ENCODE measurements around the gene ADM.

ADM gene

GRCh38 chr11:10310301-10310841, 5.5 kb downstream of the ADM start:
- DNase-seq (ENCODE audit: low read depth): peak; percentile 83

GRCh38 chr11:10311802-10312201, 6.9 kb downstream of the ADM start:
- no peak for DNase-seq (ENCODE audit: low read depth)

GRCh38 chr11:10314199-10315072, 9.6 kb downstream of the ADM start:
- DNase-seq (ENCODE audit: low read depth): no peak

- no peak for DNase-seq (ENCODE audit: low read depth)
Measured at GRCh38 chr11:10315083-10315482, 10.2 kb downstream of the ADM start.

- no peak for DNase-seq (ENCODE audit: low read depth)
Measured at GRCh38 chr11:10317151-10317755, 12.4 kb downstream of the ADM start.

- DNase-seq (ENCODE audit: low read depth): no peak
Measured at GRCh38 chr11:10317776-10318526, 13.1 kb downstream of the ADM start.

GRCh38 chr11:10318527-10318802, 13.6 kb downstream of the ADM start:
- no peak for DNase-seq (ENCODE audit: low read depth)

GRCh38 chr11:10319702-10320558, 15.1 kb downstream of the ADM start:
- DNase-seq (ENCODE audit: low read depth): no peak

- DNase-seq (ENCODE audit: low read depth): no peak
Measured at GRCh38 chr11:10320736-10321465, 16.0 kb downstream of the ADM start.

- no peak for DNase-seq (ENCODE audit: low read depth)
Measured at GRCh38 chr11:10322401-10322800, 17.5 kb downstream of the ADM start.

- peak; percentile 83 for DNase-seq (ENCODE audit: low read depth)
Measured at GRCh38 chr11:10322830-10323792, 18.2 kb downstream of the ADM start.

GRCh38 chr11:10323793-10324170, 18.9 kb downstream of the ADM start:
- DNase-seq (ENCODE audit: low read depth): no peak

- DNase-seq (ENCODE audit: low read depth): no peak
Measured at GRCh38 chr11:10324474-10324873, 19.6 kb downstream of the ADM start.

GRCh38 chr11:10325277-10326011, 20.6 kb downstream of the ADM start:
- peak; percentile 86 for DNase-seq (ENCODE audit: low read depth)

- DNase-seq (ENCODE audit: low read depth): no peak
Measured at GRCh38 chr11:10326012-10326964, 21.4 kb downstream of the ADM start.

- no peak for DNase-seq (ENCODE audit: low read depth)
Measured at GRCh38 chr11:10327254-10327653, 22.4 kb downstream of the ADM start.

- no peak for DNase-seq (ENCODE audit: low read depth)
Measured at GRCh38 chr11:10328314-10329098, 23.6 kb downstream of the ADM start.
